H1 (cell line): ENCODE results near the gene GULP1. TPM values are rescaled to one million over a fixed set of nuclear protein-coding genes. Genes with fewer than 3 reads are reported as not detected.

Source experiments
- CHD7 ChIP-seq: fragments of 300-600 bp; sonication (generic); IDR thresholded peaks from 2 replicates; pipeline ENCODE4 v1.7.1; 2012; ENCODE audit warnings: low read length, moderate library complexity, mild to moderate bottlenecking, inconsistent platforms; ENCODE audit not compliant: insufficient replicate concordance
- HDAC2 ChIP-seq, 2 experiments: fragments of 300-600 bp in 1 of 2; sonication (generic) in 1 of 2; IDR thresholded peaks; 2 replicates each; pipeline ENCODE4 v1.6.1; 2011 to 2012; ENCODE audit warnings: low read depth in 2 of 2, low read length in 2 of 2, mild to moderate bottlenecking in 2 of 2, moderate library complexity in 2 of 2, borderline replicate concordance in 1 of 2, inconsistent platforms in 1 of 2
- MAX ChIP-seq: IDR thresholded peaks from 2 replicates; pipeline ENCODE4 v1.6.1; 2012; ENCODE audit warnings: inconsistent platforms
- POLR2A ChIP-seq, 2 experiments: IDR thresholded peaks; 1 replicate in 1 of 2; 2 replicates in 1 of 2; pipeline ENCODE4 v1.6.1; 2011; ENCODE audit warnings: low read depth in 2 of 2, low read length in 2 of 2, mild to moderate bottlenecking in 2 of 2; ENCODE audit errors: control extremely low read depth in 1 of 2
- RFX5 ChIP-seq: IDR thresholded peaks from 2 replicates; pipeline ENCODE4 v1.6.1; 2011; ENCODE audit warnings: low read depth, low read length, improper control_type of control experiment, borderline replicate concordance
- SRF ChIP-seq: IDR thresholded peaks from 2 replicates; pipeline ENCODE4 v1.6.1; 2011; ENCODE audit warnings: mild to moderate bottlenecking, low read depth, low read length, moderate library complexity
- TAF1 ChIP-seq: IDR thresholded peaks from 2 replicates; pipeline ENCODE4 v1.6.1; 2011; ENCODE audit warnings: mild to moderate bottlenecking, low read depth, low read length
- polyA plus RNA-seq, 7 experiments: library from polyadenylated mRNA; depleted of rRNA in 3 of 7; stranded (reverse) in 5 of 7; unstranded in 2 of 7; fragments of >200 nt in 5 of 7; fragments of 200-250 nt in 2 of 7; gene quantifications; 1 replicate in 5 of 7; 2 replicates in 1 of 7; 4 replicates in 1 of 7; pipeline versions ENCODE4 v1.2.1 to v1.2.3, GENCODE V29; 2011 to 2013; ENCODE audit warnings: missing spikeins in 2 of 7, mixed read lengths in 2 of 7
- total RNA-seq: library from RNA; stranded (reverse); fragmentation: NEBNext Ultra II Directional; extraction: Animal tissue kit (Norgen Biotek cat#: 25700); gene quantifications from 2 replicates; pipeline ENCODE4 v1.2.1, GENCODE V29; 2021

The GULP1 gene
- total and polyA plus RNA-seq, 2 of the 8 experiments (the other 6 are each of a cell fraction or from before 2014, with no cell fraction given), result 69.7 to 139 TPM

GRCh38 chr2:188478724-188479123 lies 187.1 kb downstream of the GULP1 start (continued):
- TF ChIP-seq SRF (no peak), HDAC2 (IDR thresholded peaks at IDR 0.05; ENCODE audit: borderline replicate concordance in 1 of 2, low read depth in 2 of 2, low read length in 2 of 2) (no peak), RFX5 (no peak), MAX (peak; percentile 44; the same call in 1 of the 2 replicates), CHD7 (no peak), TAF1 (no peak), POLR2A (IDR thresholded peaks at IDR 0.05; ENCODE audit: control extremely low read depth in 1 of 2, low read depth in 2 of 2, low read length in 2 of 2) (no peak)
